ENCODE results near the gene NOP10.

DNA sequence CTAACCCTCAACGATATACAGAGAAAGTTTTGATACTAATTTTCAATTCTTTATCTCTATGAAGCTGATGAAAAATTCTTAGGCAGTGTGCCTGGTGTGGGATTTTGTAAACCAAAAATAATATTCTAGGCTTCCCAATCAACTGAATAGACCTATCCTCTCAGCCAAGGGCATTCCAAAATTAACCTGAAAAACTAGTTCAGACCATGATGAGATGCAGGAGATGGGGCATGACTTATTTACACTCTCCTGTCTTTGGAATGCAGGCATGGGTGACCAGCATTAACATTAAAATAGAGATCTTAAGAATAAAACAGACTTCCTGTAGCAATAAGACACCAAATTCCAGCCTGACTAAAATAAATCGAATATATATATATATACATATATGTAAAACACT lies 31.9 kb upstream of the NOP10 start:
- TF ChIP-seq, protein P1, sequence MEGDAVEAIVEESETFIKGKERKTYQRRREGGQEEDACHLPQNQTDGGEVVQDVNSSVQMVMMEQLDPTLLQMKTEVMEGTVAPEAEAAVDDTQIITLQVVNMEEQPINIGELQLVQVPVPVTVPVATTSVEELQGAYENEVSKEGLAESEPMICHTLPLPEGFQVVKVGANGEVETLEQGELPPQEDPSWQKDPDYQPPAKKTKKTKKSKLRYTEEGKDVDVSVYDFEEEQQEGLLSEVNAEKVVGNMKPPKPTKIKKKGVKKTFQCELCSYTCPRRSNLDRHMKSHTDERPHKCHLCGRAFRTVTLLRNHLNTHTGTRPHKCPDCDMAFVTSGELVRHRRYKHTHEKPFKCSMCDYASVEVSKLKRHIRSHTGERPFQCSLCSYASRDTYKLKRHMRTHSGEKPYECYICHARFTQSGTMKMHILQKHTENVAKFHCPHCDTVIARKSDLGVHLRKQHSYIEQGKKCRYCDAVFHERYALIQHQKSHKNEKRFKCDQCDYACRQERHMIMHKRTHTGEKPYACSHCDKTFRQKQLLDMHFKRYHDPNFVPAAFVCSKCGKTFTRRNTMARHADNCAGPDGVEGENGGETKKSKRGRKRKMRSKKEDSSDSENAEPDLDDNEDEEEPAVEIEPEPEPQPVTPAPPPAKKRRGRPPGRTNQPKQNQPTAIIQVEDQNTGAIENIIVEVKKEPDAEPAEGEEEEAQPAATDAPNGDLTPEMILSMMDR (conservative IDR thresholded peaks at IDR 0.05) = no peak
- TF ChIP-seq ZFX (IDR thresholded peaks at IDR 0.05) = no peak

All from C4-2B (cell line).